Brain microvascular endothelial cell (primary cell): ENCODE measurements around the gene FAM131B.

Source experiments
- DNase-seq: peaks from one replicate; pipeline ENCODE4 v3.0.0-alpha.2; 2020
- H3K27ac ChIP-seq: fragments of 250-450 bp; sonication (Bioruptor Pico); 2 replicates; pipeline ENCODE4 v1.5.1; 2020; ENCODE audit warnings: mild to moderate bottlenecking, moderate library complexity
- H3K27me3 ChIP-seq: fragments of 250-450 bp; sonication (Bioruptor Pico); replicated peaks from 2 replicates; pipeline ENCODE4 v1.5.1; 2020; ENCODE audit warnings: mild to moderate bottlenecking
- H3K36me3 ChIP-seq: fragments of 250-450 bp; sonication (Bioruptor Pico); replicated peaks from 2 replicates; pipeline ENCODE4 v1.5.1; 2020; ENCODE audit warnings: mild to moderate bottlenecking
- H3K4me3 ChIP-seq: 2 replicates; pipeline ENCODE4 v1.5.1; 2011; ENCODE audit warnings: low read depth, mild to moderate bottlenecking, control low read depth, low read length, moderate library complexity
- in situ Hi-C: cut with HindIII; loops from 2 replicates; pipeline ENCODE4 v1.10.0; 2017; ENCODE audit warnings: low sequenced_read_pairs, low pct_ligation_motif_present
- TF ChIP-seq, protein P1 (sequence below): IDR thresholded peaks from 2 replicates; pipeline ENCODE4 v1.5.1; 2011; ENCODE audit warnings: low read depth, mild to moderate bottlenecking, moderate library complexity, low read length, control low read depth, inconsistent platforms; ENCODE audit errors: missing control alignments

The FAM131B gene

DNA sequence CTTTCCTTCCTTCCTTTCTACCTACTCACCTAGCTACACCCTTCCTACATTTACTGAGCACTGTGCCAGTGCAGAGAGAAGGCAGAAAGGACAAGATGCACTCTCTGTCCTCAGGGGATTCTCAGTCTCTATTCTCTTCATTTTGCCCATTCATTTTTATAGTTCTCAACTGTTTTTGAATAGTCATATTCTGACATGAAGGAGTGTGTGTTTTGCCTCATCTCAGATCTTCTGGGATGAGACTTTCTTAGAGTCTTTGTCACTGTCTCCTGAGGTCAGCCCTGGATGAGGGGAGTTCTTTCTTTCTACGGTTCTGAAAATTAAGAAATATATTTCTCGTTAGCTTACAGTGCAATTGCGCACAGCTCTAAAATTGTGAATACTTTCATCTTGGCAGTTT, 25.3 kb downstream of the FAM131B start:
- Histone ChIP-seq H3K27me3 (no peaks in the 10 kb centered on the region), H3K27ac (no peak overlapping the region), H3K36me3 (no peaks in the 10 kb centered on the region), H3K4me3 (no peak overlapping the region)
- DNase-seq: no peak
- in situ Hi-C loops: no loop called here
- TF ChIP-seq, protein P1, sequence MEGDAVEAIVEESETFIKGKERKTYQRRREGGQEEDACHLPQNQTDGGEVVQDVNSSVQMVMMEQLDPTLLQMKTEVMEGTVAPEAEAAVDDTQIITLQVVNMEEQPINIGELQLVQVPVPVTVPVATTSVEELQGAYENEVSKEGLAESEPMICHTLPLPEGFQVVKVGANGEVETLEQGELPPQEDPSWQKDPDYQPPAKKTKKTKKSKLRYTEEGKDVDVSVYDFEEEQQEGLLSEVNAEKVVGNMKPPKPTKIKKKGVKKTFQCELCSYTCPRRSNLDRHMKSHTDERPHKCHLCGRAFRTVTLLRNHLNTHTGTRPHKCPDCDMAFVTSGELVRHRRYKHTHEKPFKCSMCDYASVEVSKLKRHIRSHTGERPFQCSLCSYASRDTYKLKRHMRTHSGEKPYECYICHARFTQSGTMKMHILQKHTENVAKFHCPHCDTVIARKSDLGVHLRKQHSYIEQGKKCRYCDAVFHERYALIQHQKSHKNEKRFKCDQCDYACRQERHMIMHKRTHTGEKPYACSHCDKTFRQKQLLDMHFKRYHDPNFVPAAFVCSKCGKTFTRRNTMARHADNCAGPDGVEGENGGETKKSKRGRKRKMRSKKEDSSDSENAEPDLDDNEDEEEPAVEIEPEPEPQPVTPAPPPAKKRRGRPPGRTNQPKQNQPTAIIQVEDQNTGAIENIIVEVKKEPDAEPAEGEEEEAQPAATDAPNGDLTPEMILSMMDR: no peak

DNA sequence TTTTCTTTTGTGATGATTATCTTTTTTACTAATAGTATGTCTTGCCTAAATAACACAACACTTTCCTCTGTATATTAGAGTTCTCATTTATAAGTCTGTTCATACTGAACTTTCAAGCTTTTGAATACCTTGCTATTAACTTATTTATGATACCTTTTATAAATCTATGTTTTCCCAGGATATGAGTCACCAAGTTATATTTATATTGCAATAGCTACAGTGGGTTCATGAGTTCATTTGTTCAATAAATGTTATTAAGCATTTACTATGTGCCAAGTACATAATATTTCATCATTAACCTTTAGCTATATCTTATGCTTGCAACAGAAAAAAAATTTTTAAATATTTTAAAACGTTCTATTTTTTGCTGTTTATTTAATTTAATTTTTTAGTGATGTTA, 28.3 kb downstream of the FAM131B start:
- Histone ChIP-seq H3K4me3 (no peak overlapping the region), H3K27ac (no peak overlapping the region), H3K27me3 (no peaks in the 10 kb centered on the region), H3K36me3 (no peaks in the 10 kb centered on the region)
- in situ Hi-C loops: no loop called here
- no peak for DNase-seq
- TF ChIP-seq, protein P1: no peak

DNA sequence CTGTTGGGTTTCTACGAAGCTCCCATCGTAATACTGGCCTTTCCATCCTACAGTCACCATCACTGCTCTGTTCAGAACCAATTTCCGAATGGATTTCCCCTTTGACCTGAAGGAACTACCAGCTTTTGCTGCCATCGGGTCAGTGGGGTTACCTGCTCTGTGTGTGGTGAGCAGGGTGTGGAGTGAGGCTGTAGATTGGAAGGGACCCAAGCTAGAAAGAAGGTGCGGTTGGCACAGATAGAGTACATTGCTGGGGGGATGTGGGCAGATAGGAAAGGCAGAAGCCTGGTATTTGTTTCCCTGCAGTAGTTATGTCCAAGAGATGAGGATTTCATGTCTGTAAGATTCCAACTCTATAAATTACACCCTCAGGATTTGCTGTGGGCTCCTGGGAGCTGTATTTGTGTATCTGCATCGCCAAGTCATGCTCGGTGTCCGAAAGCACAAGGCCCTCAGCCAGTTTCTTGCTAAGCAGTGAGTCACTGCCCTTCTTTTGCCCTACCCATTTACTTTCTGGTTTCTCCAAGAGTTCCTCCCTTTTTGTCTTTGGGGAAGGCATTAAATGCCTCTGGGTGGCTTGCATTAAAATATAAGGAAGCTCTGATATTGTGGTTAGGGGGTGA, 31.2 kb downstream of the FAM131B start:
- DNase-seq: peak; percentile 88
- TF ChIP-seq, protein P1: no peak
- Histone ChIP-seq H3K36me3 (no peaks in the 10 kb centered on the region), H3K4me3 (no peak overlapping the region), H3K27ac (peak overlapping the region; percentile 34), H3K27me3 (no peaks in the 10 kb centered on the region)
- in situ Hi-C loops: no loop called here

DNA sequence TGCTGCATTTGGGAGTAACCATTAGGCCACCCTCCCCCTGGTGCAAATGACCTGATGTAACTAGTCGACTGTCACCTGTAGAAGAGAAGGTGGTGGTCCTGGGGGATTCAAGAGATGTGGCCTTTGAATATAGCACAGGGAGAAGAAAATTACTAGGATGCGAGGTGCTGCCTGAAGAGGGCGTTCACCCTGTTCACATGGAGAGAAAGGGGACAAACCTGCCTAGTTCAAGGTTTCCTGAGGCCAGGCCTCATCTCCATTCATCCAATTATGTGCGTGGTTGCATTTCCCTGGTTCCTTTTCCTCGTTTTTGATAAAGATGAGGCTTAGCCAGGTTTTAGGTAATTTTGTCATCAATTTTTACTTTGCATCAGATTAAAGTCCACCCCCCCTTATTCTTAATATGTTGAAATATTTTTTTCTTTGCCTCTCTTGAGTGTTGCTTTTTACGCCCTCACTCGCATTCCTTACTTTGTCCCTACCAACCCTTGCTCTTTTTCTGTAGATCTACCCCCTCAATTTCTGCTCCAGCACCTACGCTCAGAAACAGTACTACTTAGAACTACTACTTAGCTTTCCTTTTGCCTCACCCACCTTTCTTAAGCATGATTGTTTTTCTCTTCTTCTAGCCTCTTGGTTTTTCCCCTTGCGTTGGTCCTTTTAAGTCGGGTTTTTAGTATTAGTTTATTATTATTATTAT, 32.9 kb downstream of the FAM131B start:
- TF ChIP-seq, protein P1: no peak
- H3K27me3 ChIP-seq: no peaks in the 10 kb centered on the region
- H3K36me3 ChIP-seq: no peaks in the 10 kb centered on the region
- H3K27ac ChIP-seq: no peak overlapping the region
- H3K4me3 ChIP-seq: no peak overlapping the region
- no peak for DNase-seq
- in situ Hi-C loops: no loop called here

DNA sequence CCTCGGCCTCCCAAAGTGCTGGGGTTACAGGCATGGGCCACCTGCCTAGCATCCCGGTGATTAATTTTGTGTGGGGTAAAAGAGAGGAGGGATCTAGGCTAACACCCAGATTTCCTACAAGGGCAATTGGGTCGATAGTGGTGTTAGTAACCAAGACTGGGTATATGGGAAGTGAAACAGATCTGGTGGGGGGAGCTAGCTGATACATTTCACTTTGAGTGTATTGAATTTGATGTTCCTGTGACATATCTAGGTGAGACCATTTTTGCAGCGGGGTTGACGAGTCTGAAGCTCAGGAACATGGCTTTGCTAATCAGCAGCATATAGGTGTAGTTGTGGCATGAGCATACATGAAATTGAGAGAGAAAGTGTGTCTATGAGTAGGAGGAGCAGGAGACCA, 34.6 kb downstream of the FAM131B start:
- in situ Hi-C loops: no loop called here
- TF ChIP-seq, protein P1: no peak

DNA sequence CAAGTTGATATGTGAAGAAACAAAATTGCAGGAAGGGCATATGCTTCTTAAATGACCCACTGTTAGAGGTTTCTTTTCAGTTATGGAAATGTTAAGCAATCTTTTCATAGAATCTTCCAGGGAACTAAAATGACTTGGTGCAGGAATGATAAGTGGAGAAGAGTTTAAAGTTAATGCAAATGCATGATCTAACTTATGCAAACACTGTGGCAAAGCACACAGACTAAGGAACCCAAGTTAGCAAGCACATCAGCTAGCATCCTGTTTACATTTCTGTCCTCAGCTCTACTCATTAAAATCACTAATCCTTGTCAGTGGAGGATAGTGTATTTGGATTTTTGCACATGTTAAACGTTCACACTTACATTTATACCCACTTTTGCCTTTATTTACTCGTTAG, 37.3 kb downstream of the FAM131B start:
- in situ Hi-C loops: no loop called here
- no peak overlapping the region for H3K4me3 ChIP-seq
- H3K36me3 ChIP-seq: no peaks in the 10 kb centered on the region
- TF ChIP-seq, protein P1: no peak
- no peak for DNase-seq
- no peak overlapping the region for H3K27ac ChIP-seq
- no peaks in the 10 kb centered on the region for H3K27me3 ChIP-seq

More for the DNA sequence above, 34.6 kb downstream of the FAM131B start:
- DNase-seq: no peak
- H3K36me3 ChIP-seq: no peaks in the 10 kb centered on the region
- H3K27me3 ChIP-seq: no peaks in the 10 kb centered on the region
- no peak overlapping the region for H3K27ac ChIP-seq
- no peak overlapping the region for H3K4me3 ChIP-seq
